ENCODE measurements around the gene RAB35. TPM values are rescaled to one million over a fixed set of nuclear protein-coding genes. Genes with fewer than 3 reads are reported as not detected.

Gene RAB35
- total and polyA plus RNA-seq, 9 of the 15 experiments (the other 6 are each of a cell fraction or from before 2014, with no cell fraction given), result 0.65 to 76.3 (median 38.9) TPM

GRCh38 chr12:120066341-120066740, 50.2 kb downstream of the RAB35 start (continued):
- TF ChIP-seq SFPQ (IDR thresholded peaks at IDR 0.05; ENCODE audit: low read depth, low read length) (no peak), TSC22D4 (tag; IDR thresholded peaks at IDR 0.05) (no peak), ATF6 (CRISPR knock-in tag; IDR thresholded peaks at IDR 0.05) (no peak), E2F4 (CRISPR knock-in tag; IDR thresholded peaks at IDR 0.05; ENCODE audit: low read depth) (no peak), THAP7 (CRISPR knock-in tag; IDR thresholded peaks at IDR 0.05) (no peak), ZSCAN29 (IDR thresholded peaks at IDR 0.05) (no peak), ARID2 (IDR thresholded peaks at IDR 0.05) (no peak), CHD7 (IDR thresholded peaks at IDR 0.05; ENCODE audit: low read depth, low read length) (no peak), ZNF589 (CRISPR knock-in tag; IDR thresholded peaks at IDR 0.05; ENCODE audit: low read depth) (no peak), TEAD4 (IDR thresholded peaks at IDR 0.05; ENCODE audit: low read length) (no peak), TEAD4 (CRISPR knock-in tag; IDR thresholded peaks at IDR 0.05; ENCODE audit: borderline replicate concordance) (no peak)
